HG03439 (cell line): ENCODE measurements around the gene PTPN3.

Experiments
- ATAC-seq: cut with Tn5 transposase; IDR thresholded peaks from one replicate; pipeline ENCODE4 v1.9.1; 2021; ENCODE audit warnings: mild to moderate bottlenecking, moderate library complexity; ENCODE audit not compliant: unreplicated experiment

Gene PTPN3

GRCh38 chr9:109428854-109429253 is 69.3 kb downstream of the PTPN3 start:
- ATAC-seq, result no peak

DNA sequence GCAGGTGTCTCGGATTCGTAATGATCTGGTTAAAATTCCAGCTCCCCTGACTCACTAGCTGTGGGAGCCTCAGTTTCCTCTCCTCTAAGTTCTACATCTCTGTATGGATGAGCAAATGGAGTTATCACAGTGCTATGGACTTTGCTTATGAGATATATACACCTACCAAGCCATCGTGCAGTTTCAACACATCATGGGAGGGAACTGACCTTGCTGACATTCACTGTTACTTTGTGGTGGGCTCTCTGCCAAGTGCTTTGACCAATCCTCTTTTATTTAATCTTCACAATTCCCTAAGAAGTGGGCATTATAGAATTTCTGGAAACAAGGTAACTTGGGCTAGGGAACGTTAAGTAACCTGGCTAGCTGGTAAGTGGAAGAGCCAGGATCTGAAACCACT is 70.2 kb downstream of the PTPN3 start:
- ATAC-seq, result no peak

GRCh38 chr9:109426626-109427402 is 71.3 kb downstream of the PTPN3 start:
- ATAC-seq, result no peak

DNA sequence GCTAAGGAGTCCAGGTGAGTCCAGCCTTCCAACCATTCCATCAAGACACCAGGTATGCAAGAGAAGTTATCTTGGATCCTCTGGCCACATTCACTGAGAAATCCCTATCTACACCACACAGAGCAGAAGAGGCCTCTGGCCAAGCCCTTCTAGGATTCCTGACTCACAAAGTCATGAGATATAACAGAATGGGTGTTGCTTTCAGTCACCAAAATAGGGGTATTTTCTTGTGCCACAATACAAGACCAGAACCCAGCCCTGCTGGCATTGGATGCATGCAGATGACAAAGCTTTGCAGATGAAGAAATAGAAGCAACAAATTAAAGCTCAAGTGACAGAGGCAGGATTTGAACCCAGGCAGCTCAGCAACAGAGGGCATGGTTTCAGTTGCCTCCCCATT is 73.5 kb downstream of the PTPN3 start:
- ATAC-seq, result no peak

GRCh38 chr9:109423877-109424276 is 74.2 kb downstream of the PTPN3 start:
- no peak for ATAC-seq

DNA sequence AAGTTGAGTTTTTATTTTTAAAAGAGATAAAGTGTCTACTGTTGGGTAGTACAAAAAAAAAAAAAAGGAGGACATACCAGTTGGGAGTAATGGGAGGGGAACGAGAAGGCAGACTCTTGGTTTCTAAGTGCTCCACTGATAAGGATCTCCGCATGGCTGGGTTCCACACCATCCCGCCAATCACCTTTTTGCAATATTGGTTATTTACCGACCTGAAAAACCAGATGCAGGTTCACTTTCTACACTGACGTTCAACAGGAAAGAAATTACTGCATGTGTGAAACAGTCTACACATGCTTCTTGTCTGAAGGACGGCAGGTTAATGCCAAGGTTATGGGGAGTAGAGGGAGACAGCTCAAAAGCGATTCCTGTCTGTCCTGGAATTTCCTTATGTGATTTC is 75.5 kb downstream of the PTPN3 start:
- peak; percentile 83 for ATAC-seq

DNA sequence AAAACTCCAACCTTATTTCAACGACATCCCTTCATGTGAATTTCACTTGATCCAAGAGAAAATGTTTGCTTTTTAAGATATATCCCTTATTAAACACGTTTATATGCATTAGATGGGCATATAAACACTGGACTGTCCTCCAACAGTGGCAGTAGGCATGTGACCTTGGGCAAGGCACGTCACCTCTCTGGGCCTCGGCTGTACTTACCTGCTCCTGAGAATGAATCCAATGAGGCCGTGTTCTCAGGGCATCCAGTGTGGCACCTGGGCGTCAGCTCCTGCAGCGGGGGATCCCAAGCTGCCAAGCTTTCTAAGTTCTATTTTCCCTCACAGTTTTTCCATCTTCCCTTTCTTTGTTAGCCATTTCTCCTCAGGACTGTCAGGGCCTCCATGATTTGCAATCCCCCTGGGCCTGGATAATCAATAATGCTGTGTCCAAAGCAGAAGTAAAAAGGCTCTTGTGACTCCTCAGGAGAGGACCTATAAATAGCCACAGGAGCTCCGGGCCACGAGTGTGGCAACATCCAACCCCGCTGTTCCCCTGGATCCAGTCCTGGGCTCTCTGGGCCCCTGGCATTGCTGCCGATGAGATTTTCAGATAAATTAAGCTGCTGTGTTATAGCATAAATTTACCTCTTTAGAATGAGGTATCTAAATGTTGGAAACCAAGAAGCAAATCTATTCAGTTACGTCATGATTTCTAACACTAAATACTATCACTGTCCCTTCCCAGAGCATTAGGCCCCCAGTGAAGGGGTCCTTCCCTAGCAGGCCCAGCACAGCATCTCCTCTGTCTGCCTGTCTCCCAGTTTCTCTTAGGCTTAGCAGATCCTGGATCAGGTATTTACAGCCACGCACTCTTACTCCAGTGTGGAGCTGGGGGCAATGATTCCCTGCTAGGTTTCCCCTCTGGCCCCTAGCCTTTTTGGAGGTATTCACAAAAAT is 76.8 kb downstream of the PTPN3 start:
- no peak for ATAC-seq

- ATAC-seq, result no peak
Measured at GRCh38 chr9:109419531-109419930, 78.6 kb downstream of the PTPN3 start.

DNA sequence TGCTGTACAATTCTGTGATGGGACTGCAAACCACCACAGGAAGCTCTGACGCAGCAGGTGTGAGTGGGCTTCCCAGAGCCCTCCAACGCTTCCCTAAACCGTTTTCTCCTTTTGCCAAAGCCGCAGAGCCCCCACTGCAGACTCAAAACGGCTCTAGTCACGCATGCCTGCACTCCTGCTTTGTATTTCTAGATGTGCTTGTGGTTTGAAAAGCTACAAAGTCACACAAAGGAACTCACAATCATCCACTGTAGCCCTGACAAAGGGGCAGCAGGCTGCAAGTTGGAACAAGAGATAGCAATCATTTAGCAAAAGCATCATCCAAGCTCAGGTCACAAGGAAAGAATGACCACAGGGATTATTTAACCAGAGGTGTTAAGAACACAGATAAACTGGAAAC is 79.3 kb downstream of the PTPN3 start:
- ATAC-seq, result no peak

DNA sequence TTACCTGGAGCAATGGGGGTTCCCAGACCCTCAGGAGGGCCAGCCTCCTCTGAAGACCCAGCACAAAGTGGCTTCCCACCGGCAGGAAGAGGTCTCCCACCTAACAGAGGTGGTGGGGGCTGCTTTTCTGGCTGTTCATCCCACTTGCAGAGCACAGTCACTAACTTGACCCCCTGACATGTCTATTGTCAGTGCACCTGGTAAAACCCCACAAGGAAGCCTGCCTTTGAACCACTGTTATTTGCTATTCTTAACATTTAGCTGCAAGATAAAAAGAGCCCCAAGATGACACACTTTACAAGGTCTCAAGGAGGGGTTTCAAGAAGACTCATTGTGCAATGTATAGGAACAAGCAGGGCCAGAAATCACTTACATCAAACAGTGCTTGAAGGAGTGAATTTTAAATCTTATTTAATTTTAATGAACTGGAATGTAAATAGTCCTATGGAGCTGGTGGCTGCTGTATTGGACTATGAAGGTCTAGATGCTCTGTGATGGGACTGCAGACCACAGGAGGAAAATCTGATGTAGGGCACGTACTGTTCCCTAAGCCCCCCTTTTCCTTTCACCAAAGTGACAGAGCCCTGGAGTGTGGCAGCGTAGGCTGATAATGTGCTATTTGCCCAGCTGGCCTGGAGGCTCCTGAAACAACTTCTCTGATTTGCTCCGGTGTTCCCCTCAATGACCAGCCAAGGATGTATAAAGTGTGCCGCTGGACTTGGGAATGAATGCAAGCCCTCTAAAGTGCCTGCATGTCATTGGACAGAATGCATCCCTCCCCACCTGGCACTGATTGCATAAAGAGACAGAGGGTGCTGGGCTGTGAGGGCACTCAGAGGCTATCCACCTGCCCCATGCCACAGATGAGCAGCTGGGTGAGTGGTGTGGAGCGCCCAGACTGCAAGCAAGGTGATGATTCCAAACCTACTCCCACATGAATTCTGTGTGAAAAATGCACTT is 80.2 kb downstream of the PTPN3 start:
- no peak for ATAC-seq

GRCh38 chr9:109417054-109417453 is 81.1 kb downstream of the PTPN3 start:
- ATAC-seq, result no peak

GRCh38 chr9:109416135-109416706 is 81.9 kb downstream of the PTPN3 start:
- ATAC-seq, result peak; percentile 57

DNA sequence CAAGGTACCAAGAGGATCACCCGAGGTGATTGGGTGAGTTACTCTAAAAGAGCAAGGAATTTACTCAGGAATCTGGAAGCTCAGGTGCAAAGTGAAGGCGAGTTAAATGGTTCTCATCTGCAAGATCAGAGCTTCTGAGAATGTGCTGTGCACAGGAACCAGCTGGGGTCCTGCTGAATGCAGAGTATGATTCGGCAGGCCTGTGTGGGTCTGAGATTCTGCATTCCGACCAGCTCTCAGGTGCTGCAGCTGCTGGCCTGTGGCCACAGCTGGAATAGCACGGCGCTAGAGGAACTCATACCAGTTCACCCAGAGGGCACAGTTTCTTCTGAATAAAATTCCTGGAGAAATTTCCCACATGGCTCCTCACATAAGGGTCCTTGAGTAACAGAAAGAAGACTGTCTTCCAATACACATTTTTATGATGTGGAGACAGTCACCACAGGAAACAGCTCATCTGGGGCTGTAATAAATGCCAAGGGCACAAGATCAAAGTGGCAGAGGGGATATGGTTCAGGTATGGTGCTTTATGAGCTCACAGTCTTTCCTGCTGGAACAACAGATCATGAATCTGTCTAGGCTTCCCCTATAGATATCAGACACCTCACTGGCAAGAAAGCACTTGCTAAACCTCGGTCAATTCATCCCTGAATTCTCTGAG is 83.9 kb downstream of the PTPN3 start:
- no peak for ATAC-seq

DNA sequence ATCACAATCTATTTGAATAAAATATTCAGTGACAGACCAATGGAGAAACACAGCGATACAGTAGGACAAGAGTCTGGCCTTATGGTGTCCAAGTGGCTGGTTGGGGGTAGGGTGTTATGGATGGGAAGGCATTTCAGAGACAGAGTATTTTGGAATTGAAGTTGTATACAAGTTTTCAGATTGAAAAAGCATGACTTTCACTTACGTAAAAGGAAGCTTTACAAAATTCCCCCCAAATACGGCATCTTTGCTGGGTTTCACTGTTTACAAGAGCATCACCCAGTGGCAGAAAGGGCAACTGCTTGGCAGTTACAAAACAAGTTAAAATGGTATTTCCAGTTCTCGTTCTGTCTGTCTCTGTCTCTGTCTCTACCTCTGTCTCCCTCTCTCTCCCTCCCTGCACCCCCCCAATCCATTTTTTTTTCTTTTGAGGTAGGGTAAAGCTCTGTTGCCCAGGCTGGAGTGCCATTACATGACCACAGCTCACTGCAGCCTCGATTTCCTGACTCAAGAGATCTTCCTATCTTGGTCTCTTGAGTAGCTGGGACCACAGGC is 86.2 kb downstream of the PTPN3 start:
- peak; percentile 43 for ATAC-seq

DNA sequence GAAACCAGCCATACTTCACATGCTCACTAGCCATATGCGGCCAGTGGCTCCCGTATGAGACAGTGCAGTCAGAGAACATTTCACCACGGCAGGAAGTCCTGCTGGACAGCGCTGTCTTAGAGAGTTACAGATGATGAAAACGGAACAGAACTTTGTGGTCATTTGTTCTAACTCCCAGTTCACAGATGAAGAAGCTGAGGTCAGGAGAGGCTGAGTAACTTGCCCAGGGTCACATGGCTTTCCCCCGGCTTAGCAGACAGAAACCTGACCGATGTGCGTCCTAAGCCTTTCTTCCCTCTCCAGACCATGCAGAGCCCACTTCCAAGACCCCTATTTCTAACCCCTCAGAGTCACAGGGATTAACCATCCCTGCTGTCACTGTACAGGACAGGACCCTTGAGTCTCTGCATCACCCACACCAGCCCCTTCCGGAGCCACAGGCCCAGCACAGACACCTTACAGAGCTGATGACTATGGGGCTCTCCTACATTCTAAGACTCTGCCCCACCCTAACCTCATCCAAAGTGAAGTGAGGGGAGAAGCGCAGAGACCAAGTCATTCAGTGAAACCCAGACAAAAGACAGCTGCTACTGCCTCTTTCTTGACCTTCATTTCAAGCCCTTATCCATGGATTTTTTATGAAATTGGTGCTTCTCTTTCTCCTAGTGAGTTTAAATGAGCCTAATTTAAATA is 86.9 kb downstream of the PTPN3 start:
- peak; percentile 84 for ATAC-seq

GRCh38 chr9:109409773-109410397 is 88.2 kb downstream of the PTPN3 start:
- no peak for ATAC-seq

GRCh38 chr9:109408759-109409462 is 89.2 kb downstream of the PTPN3 start:
- no peak for ATAC-seq

DNA sequence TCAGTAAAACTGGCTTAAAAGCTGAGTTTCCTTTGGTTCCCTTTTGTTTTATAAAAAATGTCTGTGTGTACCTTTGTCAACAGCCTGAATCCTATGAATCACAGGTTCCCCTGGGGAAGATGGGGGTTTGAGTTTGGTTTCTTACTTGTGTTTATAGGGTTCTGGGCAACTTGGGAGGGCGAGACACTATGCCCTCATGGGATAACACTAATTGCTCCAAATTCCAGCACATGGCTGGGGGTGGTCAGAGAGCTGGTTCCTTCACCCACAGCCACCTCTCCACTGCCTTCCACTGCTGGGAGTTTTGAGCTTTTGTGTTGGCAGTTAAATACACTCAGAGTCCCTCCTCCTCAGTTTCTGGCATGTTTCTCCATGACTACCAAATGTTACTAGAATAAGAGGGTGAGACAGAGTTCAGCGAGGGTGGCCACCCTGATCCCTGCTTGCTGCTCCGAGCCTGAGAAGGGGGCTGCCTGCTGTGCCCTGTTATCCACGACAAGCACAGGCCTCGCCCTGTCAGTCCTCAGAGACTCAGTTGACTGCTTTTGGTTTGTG is 94.3 kb downstream of the PTPN3 start:
- no peak for ATAC-seq
